Activated naive CD8-positive, alpha-beta T cell treated with anti-CD3 and anti-CD28 coated beads, Interleukin-2, amount 10 ng/mL, durations not matched to agents 7 days and 5 days (primary cell): ENCODE measurements around the gene ALPK3. TPM values are rescaled to one million over a fixed set of nuclear protein-coding genes. Genes with fewer than 3 reads are reported as not detected.
A peak's percentile ranks its signal among the peaks of the same experiment; 100 is the strongest.

Experiments used
- ATAC-seq: fragments of 150-1000 bp; cut with Tn5 transposase; one replicate; pipeline ENCODE4 v1.10.0; 2021; ENCODE audit warnings: low read depth, moderate library complexity
- POLR2A ChIA-PET: fragments of 350-600 bp; sonication (Branson Sonifier 250); formaldehyde crosslinking; loops from one replicate; lab custom pipeline; 2021; ENCODE audit warnings: antibody characterized with exemption; lab: Charles Lee
- DNase-seq: peaks from one replicate; pipeline ENCODE4 v3.0.0; 2021
- H3K27ac Mint-ChIP-seq: one replicate; pipeline ENCODE4 v1.8.0; 2022; ENCODE audit warnings: mild to moderate bottlenecking, mixed read lengths
- H3K27me3 Mint-ChIP-seq: one replicate; pipeline ENCODE4 v1.8.0; 2022; ENCODE audit warnings: mild to moderate bottlenecking, moderate library complexity, mixed read lengths
- H3K36me3 Mint-ChIP-seq: one replicate; pipeline ENCODE4 v1.8.0; 2021; ENCODE audit warnings: mild to moderate bottlenecking, mixed read lengths
- H3K4me1 Mint-ChIP-seq: one replicate; pipeline ENCODE4 v1.8.0; 2021; ENCODE audit warnings: mixed read lengths
- H3K4me3 Mint-ChIP-seq: one replicate; pipeline ENCODE4 v1.8.0; 2022; ENCODE audit warnings: mild to moderate bottlenecking, moderate library complexity, mixed read lengths
- H3K9me3 Mint-ChIP-seq: one replicate; pipeline ENCODE4 v1.8.0; 2021; ENCODE audit warnings: mixed read lengths
- total RNA-seq, 2 experiments: library from RNA; stranded (reverse); gene quantifications; one replicate each; pipeline ENCODE4 v1.2.3, GENCODE V29; 2021

The ALPK3 gene
- total RNA-seq, 2 experiments from 2014 or later: 0.17 to 0.28 TPM

DNA sequence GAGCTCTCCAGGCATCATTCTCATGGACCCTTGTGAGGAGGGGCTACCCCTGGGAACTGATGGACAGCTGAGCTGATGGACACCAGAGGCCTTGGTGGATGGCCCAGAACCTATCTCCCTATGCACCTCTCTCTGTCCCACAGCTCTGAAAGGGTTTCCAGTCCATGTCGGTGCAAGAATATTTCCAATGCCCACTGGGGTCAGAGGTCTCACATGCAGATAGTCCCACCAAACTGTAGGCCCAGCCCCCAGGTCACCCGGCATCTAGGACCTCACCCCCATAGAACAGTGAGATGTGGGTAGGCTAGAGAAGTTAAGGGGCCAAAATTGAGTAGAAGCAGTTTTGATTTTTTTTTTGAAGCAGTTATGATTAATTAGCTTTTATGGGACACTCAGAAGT, 2.6 kb downstream of the ALPK3 start:
- ATAC-seq: no peak
- Mint-ChIP-seq H3K27ac (no peak overlapping the region), H3K4me3 (no peak overlapping the region), H3K27me3 (peaks cover 14% of the 10 kb centered on the region), H3K4me1 (peaks cover 5% of the 10 kb centered on the region), H3K9me3 (no peaks in the 10 kb centered on the region), H3K36me3 (no peaks in the 10 kb centered on the region)
- no peak for DNase-seq
- POLR2A ChIA-PET: interaction anchor here (0.6 kb wide), 1 partner anchor 187 kb away, joined by 3 read pairs; no protein-coding TSS in a partner anchor

GRCh38 chr15:84821501-84822021, 4.4 kb downstream of the ALPK3 start:
- POLR2A ChIA-PET: no interaction called here
- Mint-ChIP-seq H3K27me3 (peaks cover 4% of the 10 kb centered on the region), H3K36me3 (no peaks in the 10 kb centered on the region), H3K9me3 (no peaks in the 10 kb centered on the region), H3K27ac (no peak overlapping the region), H3K4me3 (no peak overlapping the region), H3K4me1 (peaks cover 5% of the 10 kb centered on the region)
- DNase-seq (no peak), ATAC-seq (no peak)

GRCh38 chr15:84822653-84823281, 5.6 kb downstream of the ALPK3 start:
- Mint-ChIP-seq H3K36me3 (no peaks in the 10 kb centered on the region), H3K27ac (no peak overlapping the region), H3K4me3 (no peak overlapping the region), H3K4me1 (peaks cover 5% of the 10 kb centered on the region), H3K9me3 (no peaks in the 10 kb centered on the region), H3K27me3 (peaks cover 2% of the 10 kb centered on the region)
- no peak for ATAC-seq
- POLR2A ChIA-PET: no interaction called here
- DNase-seq: no peak

GRCh38 chr15:84823282-84823878, 6.2 kb downstream of the ALPK3 start:
- Mint-ChIP-seq H3K4me3 (no peak overlapping the region), H3K27me3 (no peaks in the 10 kb centered on the region), H3K36me3 (no peaks in the 10 kb centered on the region), H3K9me3 (no peaks in the 10 kb centered on the region), H3K27ac (no peak overlapping the region), H3K4me1 (no peaks in the 10 kb centered on the region)
- ATAC-seq (no peak), DNase-seq (no peak)
- POLR2A ChIA-PET: no interaction called here

GRCh38 chr15:84824260-84825007, 7.3 kb downstream of the ALPK3 start:
- no peak overlapping the region for H3K4me3 Mint-ChIP-seq
- H3K9me3 Mint-ChIP-seq: no peaks in the 10 kb centered on the region
- H3K4me1 Mint-ChIP-seq: no peaks in the 10 kb centered on the region
- DNase-seq: no peak
- no peak overlapping the region for H3K27ac Mint-ChIP-seq
- ATAC-seq: no peak
- H3K27me3 Mint-ChIP-seq: no peaks in the 10 kb centered on the region
- POLR2A ChIA-PET: interaction anchor here (0.6 to 0.7 kb wide), 2 partner anchors 56 to 520 kb away, joined by 3 read pairs; no protein-coding TSS in a partner anchor
- no peaks in the 10 kb centered on the region for H3K36me3 Mint-ChIP-seq

- DNase-seq (no peak), ATAC-seq (peak; percentile 58)
- Mint-ChIP-seq H3K4me1 (no peaks in the 10 kb centered on the region), H3K27me3 (peaks cover 7% of the 10 kb centered on the region), H3K4me3 (no peak overlapping the region), H3K9me3 (no peaks in the 10 kb centered on the region), H3K36me3 (no peaks in the 10 kb centered on the region), H3K27ac (no peak overlapping the region)
- POLR2A ChIA-PET: no interaction called here
Measured at GRCh38 chr15:84826369-84826823, 9.2 kb downstream of the ALPK3 start.

DNA sequence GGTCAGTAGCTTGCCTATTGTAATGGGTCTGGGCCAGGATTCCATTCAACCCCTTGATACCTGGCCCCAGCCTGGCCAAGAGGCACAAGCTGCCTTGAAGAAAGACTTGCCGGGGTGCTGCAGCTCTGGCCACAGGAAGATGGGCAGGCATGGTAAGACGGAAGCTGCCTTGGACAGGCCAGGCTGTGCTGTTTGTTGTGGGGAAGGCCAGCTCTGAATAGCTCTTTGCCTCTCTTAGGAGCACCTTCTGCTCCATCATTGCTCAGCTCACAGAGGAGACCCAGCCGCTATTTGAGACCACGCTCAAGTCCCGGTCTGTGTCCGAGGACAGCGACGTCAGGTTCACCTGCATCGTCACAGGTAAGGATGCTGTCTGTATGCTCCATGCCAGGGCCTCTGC, 10.1 kb downstream of the ALPK3 start:
- DNase-seq (no peak), ATAC-seq (no peak)
- Mint-ChIP-seq H3K9me3 (no peaks in the 10 kb centered on the region), H3K4me3 (no peak overlapping the region), H3K27ac (no peak overlapping the region), H3K4me1 (no peaks in the 10 kb centered on the region), H3K36me3 (no peaks in the 10 kb centered on the region), H3K27me3 (peaks cover 11% of the 10 kb centered on the region)
- POLR2A ChIA-PET: no interaction called here

- H3K9me3 Mint-ChIP-seq: no peaks in the 10 kb centered on the region
- POLR2A ChIA-PET: no interaction called here
- no peak for ATAC-seq
- H3K27ac Mint-ChIP-seq: no peak overlapping the region
- H3K27me3 Mint-ChIP-seq: peaks cover 20% of the 10 kb centered on the region
- H3K36me3 Mint-ChIP-seq: no peaks in the 10 kb centered on the region
- H3K4me1 Mint-ChIP-seq: no peaks in the 10 kb centered on the region
- H3K4me3 Mint-ChIP-seq: no peak overlapping the region
- DNase-seq: no peak
Measured at GRCh38 chr15:84828086-84828908, 11.1 kb downstream of the ALPK3 start.

DNA sequence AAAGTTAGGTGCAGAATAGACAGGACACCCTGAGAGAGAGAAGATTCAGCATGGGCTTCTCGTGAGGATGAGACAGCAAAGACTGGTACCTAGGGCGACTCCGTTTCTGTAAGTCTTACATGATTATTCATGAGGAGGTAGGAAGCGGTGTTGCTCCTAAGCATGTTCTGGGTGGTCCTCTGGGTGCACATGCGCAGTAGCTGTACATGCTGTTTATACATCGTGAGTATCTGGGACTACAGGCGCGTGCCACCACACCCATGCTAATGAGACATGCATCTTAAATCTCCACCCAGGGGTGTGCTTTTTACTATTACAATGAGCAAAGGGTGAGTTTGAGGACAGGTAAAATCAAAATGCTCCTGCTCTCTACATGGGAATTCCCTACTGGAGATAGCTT, 12.3 kb downstream of the ALPK3 start:
- DNase-seq: no peak
- H3K9me3 Mint-ChIP-seq: no peaks in the 10 kb centered on the region
- no peaks in the 10 kb centered on the region for H3K36me3 Mint-ChIP-seq
- H3K4me1 Mint-ChIP-seq: no peaks in the 10 kb centered on the region
- POLR2A ChIA-PET: no interaction called here
- ATAC-seq: no peak
- no peak overlapping the region for H3K27ac Mint-ChIP-seq
- H3K27me3 Mint-ChIP-seq: peaks cover 21% of the 10 kb centered on the region
- no peak overlapping the region for H3K4me3 Mint-ChIP-seq

DNA sequence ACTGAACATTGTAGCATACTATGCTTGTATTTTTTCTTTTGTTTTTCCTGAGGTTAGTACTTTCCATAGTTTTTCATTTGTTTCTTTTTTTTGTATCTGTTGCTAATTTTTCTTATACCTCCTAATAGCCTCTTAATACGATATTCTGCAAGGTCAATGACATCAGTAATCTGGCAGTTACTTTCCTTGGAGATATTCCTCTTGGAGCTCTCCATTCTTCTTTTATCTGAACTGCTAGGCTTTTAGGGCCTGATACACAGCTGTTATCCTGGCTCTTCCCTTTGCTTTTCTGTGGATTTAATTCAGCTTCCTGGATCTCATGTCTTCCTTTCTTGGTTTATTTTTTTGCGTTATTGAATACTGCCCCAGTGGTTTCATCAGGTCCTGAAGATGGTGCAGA, 12.9 kb downstream of the ALPK3 start:
- Mint-ChIP-seq H3K36me3 (no peaks in the 10 kb centered on the region), H3K9me3 (no peaks in the 10 kb centered on the region), H3K4me3 (no peak overlapping the region), H3K27ac (no peak overlapping the region), H3K27me3 (peaks cover 21% of the 10 kb centered on the region), H3K4me1 (no peaks in the 10 kb centered on the region)
- ATAC-seq (no peak), DNase-seq (no peak)
- POLR2A ChIA-PET: no interaction called here

DNA sequence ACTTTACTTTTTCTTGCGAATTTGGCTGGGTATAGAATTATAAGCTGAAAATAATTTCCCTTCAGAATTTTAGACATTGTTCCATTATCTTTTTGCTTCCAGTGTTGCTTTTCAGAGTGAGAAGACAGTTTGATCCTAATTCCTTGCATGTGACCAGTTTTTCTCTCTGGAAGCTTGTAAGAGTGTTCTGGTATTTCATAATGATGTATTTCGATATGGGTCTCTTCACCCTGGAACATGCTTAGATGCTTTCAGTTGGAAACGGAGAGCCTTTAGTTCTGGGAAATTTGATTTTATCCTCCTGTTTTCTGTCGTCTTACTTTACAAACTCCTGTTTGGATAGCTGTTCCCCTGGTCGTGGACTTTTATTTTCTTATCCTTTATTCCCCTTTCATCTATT, 13.9 kb downstream of the ALPK3 start:
- peaks cover 21% of the 10 kb centered on the region for H3K27me3 Mint-ChIP-seq
- DNase-seq (no peak), ATAC-seq (no peak)
- H3K4me1 Mint-ChIP-seq: no peaks in the 10 kb centered on the region
- H3K9me3 Mint-ChIP-seq: no peaks in the 10 kb centered on the region
- no peaks in the 10 kb centered on the region for H3K36me3 Mint-ChIP-seq
- POLR2A ChIA-PET: no interaction called here
- H3K4me3 Mint-ChIP-seq: no peak overlapping the region
- no peak overlapping the region for H3K27ac Mint-ChIP-seq

- H3K9me3 Mint-ChIP-seq: no peaks in the 10 kb centered on the region
- H3K27me3 Mint-ChIP-seq: peaks cover 21% of the 10 kb centered on the region
- H3K4me1 Mint-ChIP-seq: no peaks in the 10 kb centered on the region
- no peaks in the 10 kb centered on the region for H3K36me3 Mint-ChIP-seq
- H3K27ac Mint-ChIP-seq: no peak overlapping the region
- ATAC-seq: no peak
- POLR2A ChIA-PET: no interaction called here
- no peak overlapping the region for H3K4me3 Mint-ChIP-seq
- DNase-seq: no peak
Measured at GRCh38 chr15:84831613-84832012, 14.5 kb downstream of the ALPK3 start.

DNA sequence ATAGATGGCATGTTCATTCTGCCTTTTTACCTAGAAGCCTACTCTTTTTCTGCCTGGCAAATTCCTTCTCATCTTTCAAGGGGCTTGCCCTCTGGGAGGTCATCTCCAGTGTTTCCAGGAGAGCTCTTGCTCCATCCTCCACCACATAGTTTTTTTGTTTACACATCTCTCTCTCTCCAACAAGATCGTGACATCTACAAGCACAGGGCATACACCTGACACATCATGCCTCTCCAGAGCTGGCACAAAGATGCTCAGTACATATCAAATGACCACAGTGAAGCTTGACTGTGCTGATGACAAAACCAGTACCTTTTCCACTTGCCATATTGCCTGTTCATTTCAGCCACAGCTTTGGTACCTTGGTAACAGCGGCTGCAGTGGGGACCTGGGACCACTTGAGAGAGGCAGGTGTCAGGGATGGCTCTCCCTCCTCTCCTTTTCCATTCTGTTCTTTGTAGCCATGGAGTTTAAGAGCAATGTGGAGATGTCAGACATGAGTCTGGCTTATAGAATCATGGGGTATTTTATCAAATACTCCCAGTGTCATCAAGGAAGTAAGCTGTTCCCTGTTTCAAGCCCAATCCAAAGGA, 15.4 kb downstream of the ALPK3 start:
- Mint-ChIP-seq H3K4me3 (no peak overlapping the region), H3K9me3 (no peaks in the 10 kb centered on the region), H3K27me3 (peaks cover 21% of the 10 kb centered on the region), H3K36me3 (no peaks in the 10 kb centered on the region), H3K27ac (no peak overlapping the region), H3K4me1 (no peaks in the 10 kb centered on the region)
- POLR2A ChIA-PET: no interaction called here
- no peak for ATAC-seq
- no peak for DNase-seq
